Middle frontal gyrus (tissue), 1 donor: ENCODE data around the gene DDX54.

Experiments used
- DNase-seq: peaks from one replicate; pipeline ENCODE4 v3.0.0-alpha.2; 2015; ENCODE audit warnings: low spot score; ENCODE audit errors: extremely low spot score

DDX54 gene

GRCh38 chr12:113165521-113166450, 19.5 kb downstream of the DDX54 start:
- DNase-seq = no peak

- no peak for DNase-seq
Measured at GRCh38 chr12:113164014-113164413, 21.3 kb downstream of the DDX54 start.

GRCh38 chr12:113163030-113163360, 22.3 kb downstream of the DDX54 start:
- no peak for DNase-seq

GRCh38 chr12:113162102-113163029, 22.9 kb downstream of the DDX54 start:
- no peak for DNase-seq

- DNase-seq = peak; percentile 40
Measured at GRCh38 chr12:113161415-113162016, 23.8 kb downstream of the DDX54 start.

- no peak for DNase-seq
Measured at GRCh38 chr12:113159937-113160336, 25.3 kb downstream of the DDX54 start.

GRCh38 chr12:113158439-113159203, 26.7 kb downstream of the DDX54 start:
- no peak for DNase-seq

GRCh38 chr12:113157218-113157859, 27.9 kb downstream of the DDX54 start:
- no peak for DNase-seq

- no peak for DNase-seq
Measured at GRCh38 chr12:113155646-113156045, 29.6 kb downstream of the DDX54 start.

GRCh38 chr12:113155060-113155459, 30.2 kb downstream of the DDX54 start:
- DNase-seq = no peak

GRCh38 chr12:113154351-113154973, 30.8 kb downstream of the DDX54 start:
- no peak for DNase-seq

GRCh38 chr12:113152835-113153814, 32.2 kb downstream of the DDX54 start:
- DNase-seq = peak; percentile 77

- no peak for DNase-seq
Measured at GRCh38 chr12:113152196-113152834, 33.0 kb downstream of the DDX54 start.

GRCh38 chr12:113151655-113152054, 33.6 kb downstream of the DDX54 start:
- no peak for DNase-seq

GRCh38 chr12:113149361-113150150, 35.7 kb downstream of the DDX54 start, which contains the start of gene CFAP73:
TSS of gene CFAP73 (plus strand) at chr12:113149724. CDS start at chr12:113149858, 134 bp downstream.
- peak; percentile 60 for DNase-seq

- no peak for DNase-seq
Measured at GRCh38 chr12:113146999-113147398, 38.3 kb downstream of the DDX54 start.
